Peyer's patch (tissue), 4 donors: ENCODE data around the gene KRTAP9-3. TPM values are rescaled to one million over a fixed set of nuclear protein-coding genes. Genes with fewer than 3 reads are reported as not detected.

Experiments used
- DNase-seq, 3 donors: peaks; one replicate each; pipeline ENCODE4 v3.0.0-alpha.2; 2017 to 2019
- H3K27ac ChIP-seq, 4 donors: fragments of 200-600 bp; sonication (generic); one replicate each; pipeline ENCODE4 v1.5.1; 2016 to 2019
- H3K27me3 ChIP-seq, 2 donors: fragments of 200-600 bp; sonication (generic); one replicate each; pipeline ENCODE4 v1.5.1; 2019
- H3K36me3 ChIP-seq, 3 donors: fragments of 200-600 bp; sonication (generic); one replicate each; pipeline ENCODE4 v1.5.1; 2016 to 2019
- H3K4me1 ChIP-seq, 4 donors: fragments of 200-600 bp; sonication (generic); one replicate each; pipeline ENCODE4 v1.5.1; 2016 to 2019
- H3K4me3 ChIP-seq, 4 donors: fragments of 200-600 bp; sonication (generic); 1 replicate in 3 of 4; 2 replicates in 1 of 4; pipeline ENCODE4 v1.5.1; 2016 to 2019; ENCODE audit warnings: mild to moderate bottlenecking in 1 of 4
- H3K9me3 ChIP-seq, 4 donors: fragments of 200-600 bp; sonication (generic); one replicate each; pipeline ENCODE4 v1.5.1; 2016 to 2019; ENCODE audit warnings: mild to moderate bottlenecking in 1 of 4
- CTCF ChIP-seq, 6 experiments: fragments of 450-650 bp in 4 of 6; fragments of 200-600 bp in 2 of 6; sonication (generic) in 1 of 6; IDR thresholded peaks; one replicate each; pipeline ENCODE4 v1.5.1; 2017 to 2019; ENCODE audit warnings: antibody characterized with exemption in 6 of 6, mild to moderate bottlenecking in 3 of 6, moderate library complexity in 1 of 6
- POLR2A ChIP-seq, 2 donors: fragments of 450-650 bp; IDR thresholded peaks; one replicate each; pipeline ENCODE4 v1.5.1; 2017; ENCODE audit warnings: antibody characterized with exemption in 2 of 2, mild to moderate bottlenecking in 2 of 2, moderate library complexity in 2 of 2
- total RNA-seq, 4 donors: library from RNA; depleted of rRNA; stranded (reverse); fragments of >200 nt; gene quantifications; one replicate each; pipeline ENCODE4 v1.1.0, GENCODE V29; 2016

The KRTAP9-3 gene
- total RNA-seq, 4 donors from 2014 or later, result not detected

GRCh38 chr17:41196068-41196467, 36.2 kb upstream of the KRTAP9-3 start:
- no peaks in the 10 kb centered on the region for H3K36me3 ChIP-seq
- TF ChIP-seq POLR2A (IDR thresholded peaks at IDR 0.05) (no peak), CTCF (IDR thresholded peaks at IDR 0.05) (no peak)
- DNase-seq, result no peak
- H3K4me3 ChIP-seq, result no peak overlapping the region
- H3K27me3 ChIP-seq, result no peaks in the 10 kb centered on the region
- no peaks in the 10 kb centered on the region for H3K4me1 ChIP-seq
- H3K27ac ChIP-seq, result no peak overlapping the region
- H3K9me3 ChIP-seq, result no peaks in the 10 kb centered on the region

GRCh38 chr17:41199421-41200078, 32.7 kb upstream of the KRTAP9-3 start:
- Histone ChIP-seq H3K4me3 (no peak overlapping the region), H3K27me3 (no peaks in the 10 kb centered on the region), H3K36me3 (no peaks in the 10 kb centered on the region), H3K27ac (no peak overlapping the region), H3K4me1 (no peaks in the 10 kb centered on the region), H3K9me3 (no peaks in the 10 kb centered on the region)
- no peak for DNase-seq
- no peak for TF ChIP-seq POLR2A (IDR thresholded peaks at IDR 0.05)
- no peak for TF ChIP-seq CTCF (IDR thresholded peaks at IDR 0.05)

GRCh38 chr17:41211845-41212466, 20.3 kb upstream of the KRTAP9-3 start:
- Histone ChIP-seq H3K27me3 (no peaks in the 10 kb centered on the region), H3K4me3 (no peak overlapping the region), H3K27ac (no peak overlapping the region), H3K36me3 (no peaks in the 10 kb centered on the region), H3K4me1 (no peaks in the 10 kb centered on the region), H3K9me3 (no peaks in the 10 kb centered on the region)
- no peak for TF ChIP-seq POLR2A (IDR thresholded peaks at IDR 0.05)
- no peak for TF ChIP-seq CTCF (IDR thresholded peaks at IDR 0.05)
- DNase-seq, result peak in 1 of 3 donors; percentile 51

GRCh38 chr17:41212524-41213169, 19.6 kb upstream of the KRTAP9-3 start:
- H3K9me3 ChIP-seq, result no peaks in the 10 kb centered on the region
- no peaks in the 10 kb centered on the region for H3K27me3 ChIP-seq
- no peak overlapping the region for H3K4me3 ChIP-seq
- no peak overlapping the region for H3K27ac ChIP-seq
- H3K4me1 ChIP-seq, result no peaks in the 10 kb centered on the region
- DNase-seq, result peak in 1 of 3 donors; percentile 49
- TF ChIP-seq POLR2A (IDR thresholded peaks at IDR 0.05), result no peak
- TF ChIP-seq CTCF (IDR thresholded peaks at IDR 0.05), result no peak
- H3K36me3 ChIP-seq, result no peaks in the 10 kb centered on the region

- no peaks in the 10 kb centered on the region for H3K27me3 ChIP-seq
- no peak overlapping the region for H3K27ac ChIP-seq
- no peak for DNase-seq
- H3K4me1 ChIP-seq, result no peaks in the 10 kb centered on the region
- no peak overlapping the region for H3K4me3 ChIP-seq
- no peak for TF ChIP-seq CTCF (IDR thresholded peaks at IDR 0.05)
- TF ChIP-seq POLR2A (IDR thresholded peaks at IDR 0.05), result no peak
- H3K36me3 ChIP-seq, result no peaks in the 10 kb centered on the region
- H3K9me3 ChIP-seq, result no peaks in the 10 kb centered on the region
These were observed 16.6 kb upstream of the KRTAP9-3 start for GRCh38 chr17:41215681-41216080.
